Measurements from ENCODE around the gene COPS2.

GRCh38 chr15:49185473-49185872 is 30.1 kb upstream of the COPS2 start:
- TF ChIP-seq POLR2AphosphoS5 (IDR thresholded peaks at IDR 0.05; ENCODE audit: low read depth, low read length) (no peak), SIN3A (IDR thresholded peaks at IDR 0.05; ENCODE audit: borderline replicate concordance, low read depth, low read length) (no peak), USF2 (IDR thresholded peaks at IDR 0.05; ENCODE audit: borderline replicate concordance, low read depth, low read length) (no peak), CTCF (IDR thresholded peaks at IDR 0.05) (no peak)

Data from SK-N-SH (cell line).